Colonic mucosa (tissue), 4 donors: ENCODE results near the gene SSBP4. TPM values are rescaled to one million over a fixed set of nuclear protein-coding genes. Genes with fewer than 3 reads are reported as not detected.
A peak's percentile ranks its signal among the peaks of the same experiment; 100 is the strongest.

ENCODE experiments used
- DNase-seq: peaks from one replicate; pipeline ENCODE4 v3.0.0-alpha.2; 2020
- H3K27ac ChIP-seq: fragments of 200-600 bp; one replicate; pipeline ENCODE4 v1.8.0; 2021
- H3K27me3 ChIP-seq: fragments of 200-600 bp; one replicate; pipeline ENCODE4 v1.8.0; 2021
- H3K36me3 ChIP-seq: fragments of 200-600 bp; one replicate; pipeline ENCODE4 v1.8.0; 2021
- H3K4me1 ChIP-seq: fragments of 200-600 bp; one replicate; pipeline ENCODE4 v1.8.0; 2021; ENCODE audit warnings: mild to moderate bottlenecking
- H3K4me3 ChIP-seq: fragments of 200-600 bp; one replicate; pipeline ENCODE4 v1.8.0; 2021
- H3K9ac ChIP-seq, 2 donors: one replicate each; pipeline ENCODE4 v1.7.0; 2013; ENCODE audit warnings: control low read depth in 2 of 2, low read depth in 2 of 2, low read length in 2 of 2
- H3K9me3 ChIP-seq: fragments of 200-600 bp; one replicate; pipeline ENCODE4 v1.8.0; 2021
- intact Hi-C: fragments of 100-400 bp; cut with DNase I; formaldehyde crosslinking; loops from one replicate; pipeline ENCODE4 v1.14.1; 2022
- total RNA-seq, 2 donors: library from RNA; stranded (reverse); fragmentation: NEBNext Ultra II Directional in 1 of 2; extraction: Animal tissue kit (Norgen Biotek cat#: 25700) in 1 of 2; gene quantifications; one replicate each; pipeline ENCODE4 v1.2.1, GENCODE V29; 2021
- TF ChIP-seq, protein P1 (sequence below): fragments of 200-600 bp; IDR thresholded peaks from one replicate; pipeline ENCODE4 v1.8.0; 2022; ENCODE audit warnings: antibody characterized with exemption, mild to moderate bottlenecking
- donor health status: healthy.
- donor health status: DM: no; HTN: no; CAD: no.
- donor health status: DM: no; HTN: no; CAD: no.

The SSBP4 gene
- total RNA-seq: 10 to 100 TPM; 40.1 to 77.3 TPM

DNA sequence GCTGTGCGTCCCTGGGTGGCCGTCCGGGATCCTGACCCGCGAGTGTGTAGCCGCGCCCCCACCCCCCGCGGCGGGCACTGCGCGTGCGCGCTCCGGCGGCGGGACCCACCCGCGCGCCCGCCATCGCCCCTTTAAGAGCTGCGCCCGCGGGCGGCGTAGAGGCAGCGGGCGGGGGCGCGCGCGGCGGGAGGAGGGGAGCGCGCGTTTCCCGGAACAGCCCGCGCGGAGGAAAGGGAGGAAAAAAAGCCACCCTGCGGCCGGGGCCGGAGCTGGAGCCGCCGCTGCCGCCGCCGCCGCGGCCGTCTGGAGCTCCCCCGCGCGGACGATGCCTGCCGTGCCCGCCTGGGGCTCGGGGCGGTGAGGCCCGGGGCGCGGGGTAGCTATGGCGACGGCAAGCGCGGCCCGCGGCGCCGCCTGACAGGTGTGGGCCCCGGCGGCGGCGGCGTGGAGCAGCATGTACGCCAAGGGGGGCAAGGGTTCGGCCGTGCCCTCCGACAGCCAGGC, at the start of gene SSBP4:
TSS of gene SSBP4 (plus strand) at position 204 of the 504 bp plus-strand sequence. CDS start at position 455, 251 bp downstream.
- intact Hi-C loops: loop anchor here (10.0 kb wide), 1 partner anchor 214 kb away; the partner anchor contains the start of gene RAB3A
- peak within 1 kb of the TSS; percentile 73 for H3K4me3 ChIP-seq
- H3K4me1 ChIP-seq: peaks cover 28% of the 10 kb centered on the region
- H3K27me3 ChIP-seq: peaks cover 13% of the 10 kb centered on the region
- no peaks in the 10 kb centered on the region for H3K9me3 ChIP-seq
- peak within 1 kb of the TSS; percentile 81 to 88 for H3K9ac ChIP-seq
- TF ChIP-seq, protein P1, sequence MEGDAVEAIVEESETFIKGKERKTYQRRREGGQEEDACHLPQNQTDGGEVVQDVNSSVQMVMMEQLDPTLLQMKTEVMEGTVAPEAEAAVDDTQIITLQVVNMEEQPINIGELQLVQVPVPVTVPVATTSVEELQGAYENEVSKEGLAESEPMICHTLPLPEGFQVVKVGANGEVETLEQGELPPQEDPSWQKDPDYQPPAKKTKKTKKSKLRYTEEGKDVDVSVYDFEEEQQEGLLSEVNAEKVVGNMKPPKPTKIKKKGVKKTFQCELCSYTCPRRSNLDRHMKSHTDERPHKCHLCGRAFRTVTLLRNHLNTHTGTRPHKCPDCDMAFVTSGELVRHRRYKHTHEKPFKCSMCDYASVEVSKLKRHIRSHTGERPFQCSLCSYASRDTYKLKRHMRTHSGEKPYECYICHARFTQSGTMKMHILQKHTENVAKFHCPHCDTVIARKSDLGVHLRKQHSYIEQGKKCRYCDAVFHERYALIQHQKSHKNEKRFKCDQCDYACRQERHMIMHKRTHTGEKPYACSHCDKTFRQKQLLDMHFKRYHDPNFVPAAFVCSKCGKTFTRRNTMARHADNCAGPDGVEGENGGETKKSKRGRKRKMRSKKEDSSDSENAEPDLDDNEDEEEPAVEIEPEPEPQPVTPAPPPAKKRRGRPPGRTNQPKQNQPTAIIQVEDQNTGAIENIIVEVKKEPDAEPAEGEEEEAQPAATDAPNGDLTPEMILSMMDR: no peak
- peak within 1 kb of the TSS; percentile 79 for H3K27ac ChIP-seq
- DNase-seq: peak; percentile 74
- H3K36me3 ChIP-seq: no peaks in the 10 kb centered on the region

- H3K36me3 ChIP-seq: no peaks in the 10 kb centered on the region
- H3K4me1 ChIP-seq: peaks cover 15% of the 10 kb centered on the region
- TF ChIP-seq, protein P1: no peak
- no peak overlapping the region for H3K4me3 ChIP-seq
- intact Hi-C loops: no loop called here
- no peaks in the 10 kb centered on the region for H3K9me3 ChIP-seq
- DNase-seq: no peak
- H3K27ac ChIP-seq: peak overlapping the region; percentile 73
- H3K27me3 ChIP-seq: no peaks in the 10 kb centered on the region
- H3K9ac ChIP-seq: peak overlapping the region in 1 of 2 donors; percentile 92
These were observed 45.7 kb upstream of the SSBP4 start for GRCh38 chr19:18373407-18373891.

- H3K27ac ChIP-seq: peak overlapping the region; percentile 73
- TF ChIP-seq, protein P1: no peak
- H3K27me3 ChIP-seq: no peaks in the 10 kb centered on the region
- no peak overlapping the region for H3K4me3 ChIP-seq
- H3K4me1 ChIP-seq: peaks cover 15% of the 10 kb centered on the region
- peak; percentile 83 for DNase-seq
- H3K9me3 ChIP-seq: no peaks in the 10 kb centered on the region
- H3K36me3 ChIP-seq: no peaks in the 10 kb centered on the region
- H3K9ac ChIP-seq: peak overlapping the region in 1 of 2 donors; percentile 92
- intact Hi-C loops: no loop called here
These were observed 45.1 kb upstream of the SSBP4 start for GRCh38 chr19:18373892-18374629.

DNA sequence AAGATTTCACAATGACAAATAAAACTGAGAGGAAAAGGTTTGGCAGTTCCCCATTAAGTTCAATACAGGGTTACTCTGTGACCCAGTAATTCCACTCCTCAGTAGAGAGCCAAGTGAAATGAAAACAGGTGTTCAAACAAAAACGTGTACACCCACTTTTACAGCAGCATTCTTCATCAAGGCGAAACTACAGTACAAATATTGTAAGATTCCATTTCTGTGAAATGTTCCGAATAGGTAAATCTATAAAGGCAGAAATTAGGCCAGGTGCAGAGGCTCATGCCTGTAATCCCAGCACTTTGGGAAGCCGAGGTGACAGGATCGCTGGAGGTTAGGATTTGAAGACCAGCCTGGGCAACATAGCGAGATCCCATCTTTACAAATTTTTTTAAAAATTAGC, 42.2 kb upstream of the SSBP4 start:
- Histone ChIP-seq H3K4me1 (peaks cover 15% of the 10 kb centered on the region), H3K4me3 (no peak overlapping the region)
- intact Hi-C loops: no loop called here

More for the DNA sequence above, 42.2 kb upstream of the SSBP4 start:
- TF ChIP-seq, protein P1: no peak
- Histone ChIP-seq H3K9ac (no peak overlapping the region), H3K9me3 (no peaks in the 10 kb centered on the region), H3K27ac (peak overlapping the region; percentile 56), H3K27me3 (no peaks in the 10 kb centered on the region), H3K36me3 (no peaks in the 10 kb centered on the region)
- DNase-seq: peak; percentile 60
